C4-2B (cell line): ENCODE measurements around the gene LTB4R2.

Experiments used
- H3K27ac ChIP-seq: fragments of 450-650 bp; 2 replicates; pipeline ENCODE4 v1.5.1; 2017
- ZFX ChIP-seq: fragments of 450-650 bp; IDR thresholded peaks from 2 replicates; pipeline ENCODE4 v1.6.1; 2017
- TF ChIP-seq, protein P1 (sequence below): fragments of 450-650 bp; conservative IDR thresholded peaks from 2 replicates; pipeline ENCODE4 v1.5.1; 2017; ENCODE audit warnings: mild to moderate bottlenecking

LTB4R2 gene

DNA sequence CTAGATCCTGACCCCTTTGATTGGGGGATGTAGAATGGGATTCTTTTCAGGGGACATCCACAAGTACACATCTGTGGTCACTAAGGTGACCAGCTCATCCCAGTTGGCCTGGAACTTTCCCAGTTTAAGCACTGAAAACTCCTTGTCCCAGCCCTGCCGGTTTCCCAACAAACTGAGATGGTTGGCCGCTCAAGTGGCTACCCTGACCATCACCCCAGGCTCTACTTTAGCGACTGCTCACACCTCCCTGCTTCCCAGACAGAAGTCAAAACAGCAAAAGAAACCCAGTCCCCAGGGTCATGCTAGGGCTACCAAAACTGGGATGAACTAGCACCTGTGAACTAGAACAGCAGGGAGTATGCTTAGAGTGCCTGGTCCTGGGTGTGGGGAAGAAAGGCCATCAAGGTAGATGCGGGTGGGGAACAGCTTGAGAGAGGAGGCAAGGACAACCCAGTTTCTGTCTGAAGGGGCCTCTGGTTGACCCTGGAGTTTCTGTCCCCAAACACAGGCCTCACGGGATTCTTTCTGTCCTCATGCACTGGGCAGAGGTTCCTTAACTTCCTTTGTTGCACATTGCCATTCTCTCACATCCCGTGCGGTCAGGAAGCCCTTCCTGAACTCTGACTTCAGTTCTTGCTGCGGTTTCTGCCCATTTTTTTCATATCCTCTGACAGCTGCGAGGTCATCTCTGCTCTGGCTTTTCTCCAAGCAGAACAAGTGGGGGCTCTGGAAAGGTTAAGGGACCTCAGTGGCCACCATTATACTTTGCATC lies 3.0 kb downstream of the LTB4R2 start:
- TF ChIP-seq, protein P1, sequence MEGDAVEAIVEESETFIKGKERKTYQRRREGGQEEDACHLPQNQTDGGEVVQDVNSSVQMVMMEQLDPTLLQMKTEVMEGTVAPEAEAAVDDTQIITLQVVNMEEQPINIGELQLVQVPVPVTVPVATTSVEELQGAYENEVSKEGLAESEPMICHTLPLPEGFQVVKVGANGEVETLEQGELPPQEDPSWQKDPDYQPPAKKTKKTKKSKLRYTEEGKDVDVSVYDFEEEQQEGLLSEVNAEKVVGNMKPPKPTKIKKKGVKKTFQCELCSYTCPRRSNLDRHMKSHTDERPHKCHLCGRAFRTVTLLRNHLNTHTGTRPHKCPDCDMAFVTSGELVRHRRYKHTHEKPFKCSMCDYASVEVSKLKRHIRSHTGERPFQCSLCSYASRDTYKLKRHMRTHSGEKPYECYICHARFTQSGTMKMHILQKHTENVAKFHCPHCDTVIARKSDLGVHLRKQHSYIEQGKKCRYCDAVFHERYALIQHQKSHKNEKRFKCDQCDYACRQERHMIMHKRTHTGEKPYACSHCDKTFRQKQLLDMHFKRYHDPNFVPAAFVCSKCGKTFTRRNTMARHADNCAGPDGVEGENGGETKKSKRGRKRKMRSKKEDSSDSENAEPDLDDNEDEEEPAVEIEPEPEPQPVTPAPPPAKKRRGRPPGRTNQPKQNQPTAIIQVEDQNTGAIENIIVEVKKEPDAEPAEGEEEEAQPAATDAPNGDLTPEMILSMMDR: no peak
- no peak overlapping the region for H3K27ac ChIP-seq

GRCh38 chr14:24313913-24314312 lies 4.0 kb downstream of the LTB4R2 start:
- TF ChIP-seq ZFX: no peak
- TF ChIP-seq, protein P1: no peak
- no peak overlapping the region for H3K27ac ChIP-seq

DNA sequence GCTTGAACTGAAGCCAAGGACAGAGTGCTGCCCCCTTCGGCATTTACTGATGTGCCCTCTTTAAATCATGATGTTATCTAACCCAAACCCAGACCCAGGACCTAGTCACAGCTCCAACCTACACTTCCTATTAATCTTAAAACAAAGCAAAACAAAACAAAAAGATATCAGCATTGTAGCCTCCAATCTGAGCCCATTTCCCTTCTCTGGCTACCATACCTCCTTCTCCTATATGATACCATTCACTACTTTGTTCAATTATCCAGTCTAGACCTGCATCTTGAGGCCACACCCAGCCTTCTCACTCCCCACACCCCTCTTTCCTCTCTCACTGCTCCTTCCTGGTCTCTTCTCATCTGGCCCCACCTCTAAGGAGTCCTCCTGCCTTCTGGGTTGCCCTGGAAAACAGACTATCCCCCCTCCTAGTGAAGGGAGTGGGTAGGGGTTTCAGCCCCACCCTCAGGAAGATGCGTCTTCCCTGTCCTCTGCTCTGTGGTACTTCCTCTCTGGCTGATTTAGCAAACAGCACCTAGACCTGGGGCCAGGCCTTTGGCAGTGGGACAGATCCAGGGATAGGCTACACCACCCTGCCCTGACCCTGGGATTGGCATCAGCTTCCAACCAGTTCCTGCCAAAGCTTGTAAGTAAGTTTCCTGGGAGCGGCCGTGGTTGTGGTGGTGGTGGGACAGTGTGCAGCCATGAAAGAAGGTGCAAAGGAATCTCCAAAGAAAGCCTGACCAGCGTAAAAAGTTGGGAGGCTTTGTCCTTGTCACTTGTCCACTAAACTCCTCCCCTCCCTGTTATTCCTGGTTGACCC lies 4.6 kb downstream of the LTB4R2 start:
- no peak for TF ChIP-seq ZFX
- TF ChIP-seq, protein P1: no peak
- no peak overlapping the region for H3K27ac ChIP-seq

GRCh38 chr14:24315243-24315806 lies 5.4 kb downstream of the LTB4R2 start:
- no peak overlapping the region for H3K27ac ChIP-seq
- TF ChIP-seq ZFX: no peak
- TF ChIP-seq, protein P1: no peak

GRCh38 chr14:24315807-24316596 lies 6.1 kb downstream of the LTB4R2 start:
- H3K27ac ChIP-seq: no peak overlapping the region

GRCh38 chr14:24316597-24316950 lies 6.6 kb downstream of the LTB4R2 start:
- TF ChIP-seq, protein P1: no peak
- no peak for TF ChIP-seq ZFX

More at GRCh38 chr14:24315807-24316596, 6.1 kb downstream of the LTB4R2 start:
- TF ChIP-seq, protein P1: no peak
- no peak for TF ChIP-seq ZFX

More at GRCh38 chr14:24316597-24316950, 6.6 kb downstream of the LTB4R2 start:
- no peak overlapping the region for H3K27ac ChIP-seq
